ENCODE measurements around the gene SETD5.

DNA sequence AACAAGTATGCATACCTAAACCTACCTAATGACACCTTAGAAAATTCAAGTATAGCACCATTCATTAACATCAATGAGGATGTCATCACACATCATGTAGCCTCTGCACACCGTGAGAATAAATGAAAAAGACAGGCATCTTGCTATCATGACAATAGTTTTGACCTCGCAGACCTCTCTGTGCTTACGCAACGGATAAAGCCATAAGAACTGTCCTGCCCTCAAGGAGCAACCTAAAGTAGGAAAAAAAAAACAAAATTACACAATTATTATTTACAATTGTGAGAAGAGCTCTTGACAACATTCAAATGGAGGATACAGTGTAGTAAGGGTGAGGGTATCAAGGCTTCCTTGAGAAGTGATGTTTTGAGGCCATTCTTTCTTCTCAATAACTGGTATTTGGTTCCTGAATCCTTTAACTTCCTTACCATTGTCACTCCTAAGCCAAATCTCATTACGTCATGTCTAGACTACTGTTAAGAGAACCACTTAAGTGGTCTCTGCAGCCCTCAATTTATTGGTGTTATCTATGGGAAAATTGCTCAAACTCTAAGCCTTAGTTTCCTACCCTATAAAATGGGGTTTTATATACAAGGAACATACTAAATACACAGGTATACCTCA is 7.0 kb upstream of the SETD5 start:
- TF ChIP-seq POLR2A (IDR thresholded peaks at IDR 0.05; ENCODE audit: low read length) (no peak), SREBF2 (IDR thresholded peaks at IDR 0.05) (no peak), RCOR1 (IDR thresholded peaks at IDR 0.05; ENCODE audit: low read depth, low read length) (no peak), MYC (IDR thresholded peaks at IDR 0.05; ENCODE audit: borderline replicate concordance, low read length) (no peak), RNF2 (IDR thresholded peaks at IDR 0.05; ENCODE audit: borderline replicate concordance, low read depth) (no peak), CHD2 (IDR thresholded peaks at IDR 0.05; ENCODE audit: low read length, partially characterized antibody) (no peak), ZFP36 (IDR thresholded peaks at IDR 0.05; ENCODE audit: borderline replicate concordance, partially characterized antibody) (no peak), EP300 (IDR thresholded peaks at IDR 0.05) (no peak), SMC3 (IDR thresholded peaks at IDR 0.05) (no peak)
- TF ChIP-seq, protein P1, sequence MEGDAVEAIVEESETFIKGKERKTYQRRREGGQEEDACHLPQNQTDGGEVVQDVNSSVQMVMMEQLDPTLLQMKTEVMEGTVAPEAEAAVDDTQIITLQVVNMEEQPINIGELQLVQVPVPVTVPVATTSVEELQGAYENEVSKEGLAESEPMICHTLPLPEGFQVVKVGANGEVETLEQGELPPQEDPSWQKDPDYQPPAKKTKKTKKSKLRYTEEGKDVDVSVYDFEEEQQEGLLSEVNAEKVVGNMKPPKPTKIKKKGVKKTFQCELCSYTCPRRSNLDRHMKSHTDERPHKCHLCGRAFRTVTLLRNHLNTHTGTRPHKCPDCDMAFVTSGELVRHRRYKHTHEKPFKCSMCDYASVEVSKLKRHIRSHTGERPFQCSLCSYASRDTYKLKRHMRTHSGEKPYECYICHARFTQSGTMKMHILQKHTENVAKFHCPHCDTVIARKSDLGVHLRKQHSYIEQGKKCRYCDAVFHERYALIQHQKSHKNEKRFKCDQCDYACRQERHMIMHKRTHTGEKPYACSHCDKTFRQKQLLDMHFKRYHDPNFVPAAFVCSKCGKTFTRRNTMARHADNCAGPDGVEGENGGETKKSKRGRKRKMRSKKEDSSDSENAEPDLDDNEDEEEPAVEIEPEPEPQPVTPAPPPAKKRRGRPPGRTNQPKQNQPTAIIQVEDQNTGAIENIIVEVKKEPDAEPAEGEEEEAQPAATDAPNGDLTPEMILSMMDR (IDR thresholded peaks at IDR 0.05), result no peak

All from A549 (cell line).